Stimulated activated CD8-positive, alpha-beta memory T cell treated with anti-CD3 and anti-CD28 coated beads, Interleukin-2, amount 100 ng/mL, for 48 hours (primary cell): ENCODE data around the gene DICER1.

Experiments used
- DNase-seq, 2 donors: peaks; one replicate each; pipeline ENCODE4 v3.0.0-alpha.2; 2020; ENCODE audit warnings: low read depth in 2 of 2

The DICER1 gene

DNA sequence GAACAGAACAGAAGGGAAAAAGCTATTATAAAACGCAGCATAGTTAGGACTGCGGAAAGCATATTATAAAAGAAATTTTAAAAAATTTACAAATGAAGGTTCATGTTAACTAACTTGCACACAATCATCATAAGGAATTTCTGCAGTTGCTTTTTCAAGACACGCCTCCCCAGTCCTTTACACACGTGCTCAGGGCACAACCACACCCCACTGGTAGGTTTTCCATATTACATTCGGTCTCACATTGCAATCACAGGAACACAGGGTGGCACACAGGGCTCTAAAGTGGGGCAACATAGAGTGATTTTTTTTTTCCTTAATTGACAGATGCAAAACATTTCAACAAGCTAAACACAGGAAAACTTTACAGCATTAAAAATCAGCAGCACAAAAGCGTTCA lies 69.7 kb downstream of the DICER1 start:
- no peak for DNase-seq

DNA sequence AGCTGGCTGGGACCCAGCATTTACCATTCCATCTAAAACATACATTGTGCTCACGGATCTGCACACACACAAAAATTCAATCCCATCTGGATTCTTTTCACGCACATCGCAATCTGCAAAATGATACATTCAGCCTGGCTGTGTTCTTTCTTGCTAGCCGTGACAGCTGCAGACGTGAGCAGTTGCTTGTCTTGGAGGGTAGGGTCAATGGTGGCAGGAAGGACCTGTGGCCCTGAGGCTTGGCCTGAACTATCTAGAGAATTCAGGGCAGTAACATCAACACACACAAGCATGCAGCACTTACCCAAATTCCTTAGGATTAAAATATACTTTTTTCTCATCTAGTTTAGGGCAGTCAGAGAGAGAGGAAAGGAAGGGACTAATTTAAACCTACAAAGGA lies 72.0 kb downstream of the DICER1 start:
- no peak for DNase-seq

DNA sequence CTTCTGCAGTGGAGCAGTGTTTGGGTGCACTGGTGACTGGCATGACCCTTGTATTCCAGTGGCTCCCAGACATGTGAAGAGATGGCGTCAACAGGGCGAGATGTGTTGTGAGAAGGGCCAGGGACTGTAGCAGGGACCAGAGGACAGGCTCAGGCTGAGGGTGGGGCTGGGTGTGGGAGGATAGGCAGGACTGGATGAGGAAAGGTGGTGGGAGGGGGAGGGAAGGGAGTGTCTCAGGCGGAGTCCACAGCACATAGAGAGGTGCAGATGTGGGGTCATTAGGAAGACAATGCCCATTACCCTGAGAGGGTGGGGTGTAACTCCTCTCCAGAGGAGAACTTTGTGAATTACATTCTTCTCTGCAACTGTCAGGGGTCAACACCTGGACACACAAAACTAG lies 78.5 kb downstream of the DICER1 start:
- no peak for DNase-seq

DNA sequence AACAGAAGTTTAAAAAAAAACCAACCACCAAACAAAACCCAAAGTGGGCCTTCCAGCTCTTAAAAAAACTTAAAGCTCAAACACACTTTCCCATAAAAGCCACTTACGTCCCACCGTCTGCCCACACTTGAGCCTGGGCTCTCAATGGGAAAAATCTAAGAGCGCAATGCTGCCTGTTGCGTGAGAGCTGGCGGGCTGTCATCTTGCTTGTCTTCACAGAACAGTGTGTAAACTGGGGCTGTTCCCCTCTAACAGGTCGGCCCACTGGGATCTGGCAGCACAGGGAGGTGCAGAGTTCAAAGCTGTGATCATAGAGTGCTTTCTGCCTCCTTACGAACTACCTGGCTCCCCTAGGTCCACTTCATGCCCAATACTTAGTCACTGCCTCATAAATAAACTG lies 80.0 kb downstream of the DICER1 start:
- DNase-seq = no peak

DNA sequence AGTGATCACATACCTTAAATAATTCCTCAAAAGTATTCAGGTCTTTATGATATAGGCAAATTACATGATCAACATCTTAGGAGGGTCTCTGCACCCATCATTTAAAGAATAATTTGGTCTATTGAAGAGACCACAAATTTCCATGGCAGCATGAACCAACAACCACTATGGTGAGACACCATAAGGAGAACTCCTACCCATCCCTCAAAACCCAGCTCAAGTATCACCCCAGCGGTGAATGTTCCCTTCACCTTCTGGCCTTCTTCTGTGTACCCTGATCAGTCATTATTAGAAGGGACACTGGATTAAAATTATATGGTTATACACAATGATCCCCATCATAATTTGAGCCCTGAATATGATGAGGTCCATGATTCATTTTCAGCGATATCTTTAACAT lies 81.5 kb downstream of the DICER1 start:
- no peak for DNase-seq

DNA sequence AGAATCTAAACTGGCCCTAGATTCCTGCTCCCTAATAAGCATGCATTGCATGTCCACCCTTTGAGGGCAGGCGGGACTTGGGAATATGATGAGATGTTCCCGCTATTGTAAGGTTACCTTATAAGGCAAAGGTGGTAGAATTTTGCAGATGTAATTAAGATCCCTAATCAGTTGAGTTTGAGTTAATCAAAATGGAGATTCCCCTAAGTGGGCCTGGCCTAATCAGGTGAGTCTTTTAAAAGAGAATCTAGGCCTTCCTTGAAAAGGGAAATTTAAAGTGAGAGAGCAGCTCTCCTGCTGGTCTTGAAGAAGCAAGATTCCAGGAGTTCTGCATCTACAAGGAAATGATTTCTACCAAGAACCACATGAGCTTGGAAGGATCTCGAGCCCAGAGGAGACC lies 83.4 kb downstream of the DICER1 start:
- no peak for DNase-seq

DNA sequence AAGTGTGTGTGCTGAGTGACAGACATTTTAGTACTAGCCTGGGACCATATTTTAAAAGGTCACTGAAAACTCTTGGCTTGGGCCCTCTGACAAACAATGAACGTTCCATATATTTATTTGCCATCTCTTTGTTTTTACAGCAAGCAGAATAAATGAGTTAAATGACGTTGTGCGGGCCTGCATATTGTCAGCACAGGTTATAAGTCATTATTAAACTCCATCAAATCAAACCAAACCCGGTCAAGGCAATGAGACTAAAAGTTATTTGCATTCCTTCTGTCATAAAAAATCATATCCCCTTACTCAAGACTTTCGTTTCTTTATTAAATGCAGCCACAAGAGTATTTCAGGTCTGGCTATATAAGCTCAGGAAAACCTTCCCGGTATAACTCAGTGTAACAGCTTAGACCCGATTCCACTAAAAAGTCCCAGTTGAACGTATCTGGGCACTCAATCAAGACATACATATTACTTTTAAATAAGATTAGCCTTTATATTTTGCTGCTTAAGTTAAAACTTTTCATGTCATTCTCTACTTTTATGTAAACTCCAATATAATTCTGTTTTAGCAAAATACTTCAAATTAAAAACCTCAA lies 84.9 kb downstream of the DICER1 start:
- DNase-seq = no peak

DNA sequence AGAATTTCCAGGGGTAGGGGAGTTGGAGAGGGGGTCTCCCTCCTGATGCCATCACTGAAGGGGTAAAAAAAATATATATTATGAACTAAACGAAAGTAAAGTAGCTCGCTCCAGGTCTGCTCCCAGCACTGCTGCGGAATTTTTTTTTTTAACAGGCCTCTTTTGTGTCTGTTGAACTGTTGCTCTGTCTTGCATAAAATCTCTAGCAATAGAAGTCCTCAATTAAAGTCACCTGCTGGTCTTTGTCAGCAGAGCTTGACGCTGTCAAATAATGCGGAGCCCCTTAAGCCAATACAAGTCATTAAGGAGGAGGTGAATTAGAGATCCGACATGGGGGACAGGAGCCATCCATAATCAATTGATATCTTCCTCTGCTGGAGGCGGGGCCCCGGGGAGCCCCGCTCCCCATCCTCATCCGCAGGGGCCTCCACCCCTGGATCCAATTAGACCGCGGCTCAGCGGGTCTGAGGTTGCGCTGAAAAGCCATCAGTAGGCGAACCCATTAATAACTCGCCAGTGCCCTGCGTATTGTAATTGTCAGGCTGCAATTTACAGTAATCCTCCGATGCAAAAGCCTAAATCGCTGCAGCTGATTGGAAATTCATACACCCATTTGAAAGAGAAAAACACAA lies 85.6 kb downstream of the DICER1 start:
- DNase-seq = no peak

DNA sequence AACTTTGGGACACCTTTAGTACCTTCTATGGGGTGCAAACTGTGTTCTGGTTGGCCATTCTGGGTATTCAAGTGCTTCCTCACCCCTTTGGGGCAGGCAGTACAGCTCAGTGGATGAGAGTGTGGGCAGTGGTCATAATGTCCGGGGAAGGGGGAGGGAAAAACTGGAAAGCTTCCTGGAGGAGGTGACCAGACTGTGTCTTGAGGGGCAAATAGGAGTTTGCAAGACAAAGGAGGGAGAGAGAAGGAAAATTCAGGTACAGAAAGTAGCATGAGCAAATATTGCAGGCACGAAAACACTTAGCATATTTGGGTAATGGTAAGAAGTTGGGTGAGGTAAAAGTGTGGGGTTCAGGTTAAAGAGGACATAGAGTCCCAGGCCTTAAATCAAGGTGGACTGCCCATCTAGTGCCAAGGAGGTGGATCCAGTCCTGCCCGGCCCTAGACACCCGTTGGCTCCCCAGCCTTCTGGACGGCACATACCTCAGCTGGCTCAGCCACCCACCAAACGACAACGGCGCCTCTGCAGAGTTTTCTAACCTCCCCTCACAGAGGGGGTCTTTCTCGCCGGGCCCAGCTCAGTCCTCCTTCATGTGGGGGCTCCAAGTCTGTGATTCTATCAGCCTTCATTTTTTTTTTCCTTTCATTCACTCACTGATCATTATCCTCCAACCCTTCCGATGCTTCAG lies 86.4 kb downstream of the DICER1 start:
- DNase-seq = no peak

DNA sequence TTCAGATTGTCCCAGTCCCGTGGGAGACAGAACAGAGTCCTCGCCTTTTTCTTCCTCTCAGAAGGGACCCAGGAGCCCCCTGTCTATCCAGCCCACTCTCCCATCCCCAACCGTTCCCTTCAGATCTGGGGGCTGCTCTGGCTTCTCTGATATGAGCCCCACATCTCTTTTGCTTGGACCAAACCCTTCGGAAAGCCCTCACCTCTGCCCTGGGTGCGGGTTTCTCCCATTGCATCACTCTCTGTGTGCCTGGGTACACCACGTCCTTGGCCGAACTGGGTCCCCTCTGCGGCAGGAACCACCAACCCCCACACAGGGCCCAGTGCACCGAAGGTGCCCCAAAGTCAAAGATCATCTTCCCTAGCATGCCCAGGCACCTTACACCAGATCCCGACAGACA lies 87.8 kb downstream of the DICER1 start:
- DNase-seq = no peak

DNA sequence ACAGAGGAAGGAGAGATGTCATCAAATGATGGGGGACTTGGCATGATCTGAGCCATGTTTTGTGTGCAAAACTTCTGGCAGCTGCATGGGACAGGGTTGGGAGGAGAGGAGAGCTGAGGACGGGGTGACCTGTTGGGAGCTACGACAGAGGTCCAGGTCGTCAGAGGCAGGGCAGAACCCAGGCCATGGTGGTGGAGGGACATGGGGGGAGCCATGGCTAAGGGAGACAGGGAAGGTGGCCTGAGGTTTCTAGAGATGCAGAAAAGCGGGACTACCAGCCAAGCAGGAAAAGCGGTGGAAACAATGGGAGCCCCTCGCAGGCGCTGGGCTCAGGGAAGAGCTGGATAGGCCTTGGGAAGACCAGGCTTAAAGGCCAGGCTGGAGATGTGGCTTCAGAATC lies 88.3 kb downstream of the DICER1 start:
- no peak for DNase-seq

DNA sequence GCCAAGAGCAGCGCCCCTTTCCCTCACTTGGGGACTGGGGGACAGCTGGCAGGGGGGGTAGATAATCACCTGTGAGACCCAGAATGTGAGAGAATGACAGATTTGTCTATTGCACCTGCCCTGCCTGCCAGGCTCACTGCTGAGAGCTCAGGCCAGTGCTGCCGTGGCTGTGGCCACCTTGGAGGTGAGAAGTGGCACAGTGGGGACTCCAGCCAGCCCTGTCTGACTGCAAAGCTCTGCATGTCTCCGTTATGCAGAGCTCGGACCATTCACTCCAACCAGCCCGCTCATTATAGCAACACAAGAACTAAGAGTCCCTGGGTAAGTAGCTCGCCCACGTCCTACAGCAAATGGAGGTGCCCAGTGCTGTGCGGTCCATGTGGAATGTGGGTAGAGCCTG lies 88.8 kb downstream of the DICER1 start:
- DNase-seq = no peak

DNA sequence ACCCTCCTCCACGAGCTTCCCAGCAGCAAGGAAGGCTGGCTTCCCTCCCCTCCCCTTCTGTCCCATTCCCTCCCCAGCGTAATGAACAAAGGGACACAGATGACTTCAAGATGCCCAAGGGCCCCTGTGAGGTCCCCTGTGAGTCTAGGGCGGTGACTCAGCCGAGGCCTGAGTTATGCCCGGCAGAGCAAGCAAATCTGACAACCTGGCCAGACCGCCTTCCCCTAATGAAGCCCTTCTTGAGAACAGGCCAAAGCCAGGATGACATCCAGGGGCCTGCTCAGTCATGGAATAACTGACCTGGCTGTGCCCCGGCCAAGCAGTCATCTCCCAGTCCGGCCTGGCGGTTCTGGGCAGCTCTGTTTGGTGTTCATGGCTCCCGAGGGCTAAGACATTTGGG lies 89.2 kb downstream of the DICER1 start:
- no peak for DNase-seq

DNA sequence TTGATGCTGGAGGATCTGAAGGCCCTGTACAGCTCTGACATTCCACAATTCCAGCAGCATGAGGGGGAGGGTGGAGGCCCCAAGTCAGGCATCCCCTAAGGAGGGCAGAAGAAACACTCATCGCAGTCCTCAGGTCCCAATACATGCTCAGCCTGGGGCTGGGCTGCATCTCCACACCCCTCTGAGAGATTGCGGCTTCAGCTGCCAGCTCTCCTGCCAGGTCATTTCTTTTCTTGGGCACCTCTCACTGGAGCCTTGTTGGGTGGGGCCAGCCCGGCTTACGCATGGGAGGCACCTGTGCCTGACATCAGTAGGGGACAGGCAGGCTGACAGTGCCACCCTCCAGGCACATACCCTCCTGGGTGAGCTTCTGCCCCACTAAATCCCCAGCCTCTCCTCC lies 89.8 kb downstream of the DICER1 start:
- no peak for DNase-seq

DNA sequence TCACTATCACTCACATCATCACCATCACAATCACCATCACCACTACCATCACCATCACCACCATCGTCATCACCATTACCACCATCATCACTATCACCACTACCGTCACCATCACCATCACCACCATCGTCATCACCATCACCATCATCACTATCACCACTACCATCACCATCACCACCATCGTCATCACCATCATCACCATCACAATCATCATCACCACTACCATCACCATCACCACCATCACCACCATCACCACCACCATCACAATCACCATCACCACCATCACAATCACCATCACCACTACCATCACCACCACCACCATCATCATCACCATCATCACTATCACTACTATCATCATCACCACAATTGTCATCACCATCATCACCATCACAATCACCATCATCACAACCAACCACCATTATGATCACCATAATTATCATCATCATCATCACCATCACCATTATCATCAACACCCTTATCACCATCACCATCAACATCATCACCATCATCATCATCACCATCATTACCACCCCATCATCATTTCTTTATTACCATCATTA lies 90.8 kb downstream of the DICER1 start:
- no peak for DNase-seq

DNA sequence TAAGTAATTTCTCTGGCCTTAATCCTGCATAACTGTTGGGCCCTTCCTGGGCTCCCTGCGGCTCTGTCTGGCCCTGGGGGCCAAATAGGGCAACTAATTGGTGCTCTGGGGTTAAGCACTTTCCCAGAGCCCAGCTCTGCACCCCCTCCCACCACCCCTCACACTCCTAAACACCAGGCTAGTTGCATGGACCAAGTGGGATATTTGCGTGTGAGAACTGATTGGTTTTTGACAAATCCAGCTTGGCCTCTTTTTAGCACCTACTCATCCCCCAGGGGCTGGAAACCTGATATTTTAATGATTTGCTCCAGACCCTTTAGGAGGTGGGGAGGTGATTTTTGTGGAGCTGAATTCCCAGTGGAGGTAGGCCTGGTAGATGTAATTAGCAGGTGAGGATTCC lies 91.9 kb downstream of the DICER1 start:
- no peak for DNase-seq

DNA sequence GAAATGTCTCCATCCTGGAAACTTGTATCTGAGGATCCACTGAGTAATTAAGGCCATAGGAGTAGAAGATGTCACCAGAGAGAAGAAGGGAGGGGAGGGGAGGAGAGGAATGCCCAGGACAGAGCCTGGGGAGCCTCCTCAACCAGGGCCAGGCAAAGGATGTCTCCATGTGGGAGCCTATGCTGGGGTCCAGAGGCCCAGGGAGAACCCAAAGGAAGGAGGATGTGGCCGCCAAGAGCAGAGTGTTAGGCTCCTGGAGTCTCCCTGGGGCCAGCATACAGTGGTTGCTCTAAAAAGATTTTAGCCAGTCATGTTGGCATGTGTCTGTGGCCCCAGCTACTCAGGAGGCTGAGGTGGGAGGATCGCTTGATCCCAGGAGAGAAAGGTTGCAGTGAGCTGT lies 92.6 kb downstream of the DICER1 start:
- no peak for DNase-seq

DNA sequence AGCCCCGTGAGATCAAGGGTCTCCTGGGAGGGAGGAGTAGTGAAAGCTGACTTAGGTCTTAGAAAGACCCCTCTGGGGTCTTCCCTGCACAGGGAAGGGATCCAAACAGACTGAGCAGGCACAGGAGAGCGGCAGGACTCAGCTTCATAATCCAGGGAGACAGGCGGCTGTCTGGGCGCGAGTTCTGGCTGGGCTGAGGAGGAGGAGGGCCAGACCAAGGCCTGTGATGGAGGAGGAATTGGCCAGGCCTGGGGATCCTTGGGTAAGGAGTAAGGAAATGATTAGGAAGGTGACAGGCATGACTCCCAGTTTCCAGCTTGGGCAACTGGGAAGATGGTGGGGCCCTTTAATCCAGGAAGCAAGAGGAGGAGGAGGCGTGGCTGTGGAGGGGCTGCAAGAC lies 93.1 kb downstream of the DICER1 start:
- DNase-seq = no peak

DNA sequence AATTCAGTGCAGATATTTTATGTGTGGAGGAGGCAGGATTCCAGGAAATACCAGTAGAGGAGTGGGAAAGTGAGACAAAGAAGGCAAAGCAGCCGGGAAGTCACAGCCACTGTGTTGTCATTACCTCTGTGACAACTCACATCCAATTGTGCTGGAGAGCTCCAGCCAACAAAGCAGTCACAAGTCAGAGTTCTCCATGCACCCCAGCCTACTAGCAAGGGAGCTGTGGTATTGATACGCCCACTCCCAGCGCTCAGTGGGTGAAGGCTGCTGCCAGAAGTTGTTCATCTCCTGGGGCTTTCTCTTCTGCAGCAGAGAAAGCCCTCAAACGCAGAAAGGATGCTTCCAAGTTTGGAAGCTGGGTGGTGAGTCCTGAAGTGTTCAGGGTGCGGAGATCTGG lies 93.9 kb downstream of the DICER1 start:
- DNase-seq = no peak

DNA sequence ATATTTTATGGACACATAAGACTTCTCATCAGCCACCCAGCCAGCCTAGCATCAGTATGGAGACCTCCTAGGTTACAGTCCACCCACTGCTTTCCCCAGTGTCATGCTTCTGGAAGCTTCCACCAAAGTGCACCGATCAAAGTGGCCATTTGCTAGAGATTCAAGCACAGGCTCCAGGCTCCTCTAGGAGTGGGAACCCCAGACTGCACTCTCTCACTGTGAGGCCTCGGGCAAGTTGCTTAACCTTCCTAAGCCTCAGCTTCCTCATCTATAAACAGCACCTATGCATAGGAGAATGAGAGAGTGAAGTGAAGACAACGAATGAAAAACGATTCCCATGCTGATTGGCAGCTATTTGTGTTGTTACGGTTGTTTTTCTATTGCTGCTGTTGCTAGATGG lies 94.4 kb downstream of the DICER1 start:
- DNase-seq = no peak

DNA sequence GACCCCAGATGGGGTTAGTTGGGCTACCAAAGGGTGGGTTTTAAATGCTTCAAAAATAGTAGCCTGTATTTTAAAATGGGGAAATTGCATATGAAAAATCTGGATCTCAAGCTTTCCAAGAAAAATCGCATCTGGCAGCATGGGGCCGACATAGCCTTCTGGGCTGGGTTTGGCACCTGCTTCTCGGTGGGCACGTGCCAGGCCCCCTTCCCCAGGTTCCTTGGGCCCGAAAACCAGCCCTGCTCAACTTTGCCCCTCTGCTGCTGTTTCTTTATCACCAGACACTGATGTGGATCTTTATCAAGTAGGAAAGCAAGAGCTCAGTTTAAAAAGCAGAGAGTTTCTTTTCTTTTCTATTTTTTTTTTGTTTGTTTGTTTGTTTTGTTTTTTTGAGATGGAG lies 95.1 kb downstream of the DICER1 start:
- no peak for DNase-seq

DNA sequence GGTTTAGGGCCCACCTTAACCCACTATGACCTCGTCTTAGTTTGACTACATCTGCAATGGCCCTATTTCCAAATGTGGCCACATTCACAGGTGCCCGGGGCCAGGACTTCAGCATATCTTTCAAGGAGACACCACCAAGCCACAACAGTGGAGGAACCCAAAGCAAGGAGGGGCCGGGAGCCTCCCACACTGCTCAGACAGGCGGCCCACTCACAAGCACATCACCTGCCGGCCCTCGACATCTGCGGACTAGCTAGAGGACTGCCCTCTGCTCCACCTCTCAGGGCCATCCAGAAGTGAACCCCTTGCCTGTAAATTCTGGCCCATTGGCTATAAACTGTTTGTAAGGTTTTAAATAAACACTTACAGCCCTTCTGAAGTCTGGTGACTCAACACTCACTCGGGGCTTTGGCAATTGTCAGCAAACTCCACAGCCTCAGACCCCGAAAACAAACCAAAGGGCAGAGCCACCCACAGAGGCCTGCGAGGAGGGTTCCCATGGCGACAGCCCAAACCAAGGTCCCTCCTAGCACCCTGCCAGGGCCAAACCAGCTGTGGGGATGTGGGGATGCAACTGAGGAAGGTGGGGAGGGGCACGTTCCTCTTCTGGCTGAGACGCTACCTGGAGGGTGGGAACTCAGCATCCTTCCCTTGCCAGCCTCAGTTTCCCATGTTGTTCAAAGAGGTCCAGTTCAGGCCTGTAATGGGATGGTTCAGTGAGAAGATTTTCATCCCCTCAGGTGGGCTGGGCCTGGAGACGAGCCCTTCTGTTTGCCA lies 95.8 kb downstream of the DICER1 start:
- no peak for DNase-seq

DNA sequence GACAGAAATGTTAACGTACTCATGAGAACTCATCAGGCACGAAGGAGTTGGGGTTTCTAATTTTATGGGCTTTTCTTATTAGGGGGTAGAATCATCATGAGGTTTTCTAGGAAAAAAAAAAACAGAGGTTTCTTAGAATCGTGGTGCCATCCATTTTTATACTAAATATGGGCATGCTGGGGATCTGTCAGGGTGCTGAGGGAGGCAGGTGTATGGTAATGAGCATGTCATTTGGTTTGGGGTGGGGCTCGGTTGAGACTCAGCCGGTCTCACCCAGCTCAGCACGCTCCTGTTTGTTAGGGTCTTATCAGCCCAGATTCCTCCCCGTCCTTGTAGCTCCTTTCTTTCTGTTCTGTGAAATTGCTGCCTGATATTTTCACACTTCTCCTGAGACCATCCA lies 98.2 kb downstream of the DICER1 start:
- DNase-seq = no peak
